SKM-1 treated with dmso at 0.1 percent for 144 hours (cell line): ENCODE measurements around the gene SF3B2.
"Not testable (repeated sequence)": the region's sequence is repeated elsewhere in the genome, so short reads cannot be mapped to it uniquely, and the experiment has no call there.

Source experiments
- DNase-seq: peaks from one replicate; lab custom pipeline; 2025; ENCODE audit not compliant: unreplicated experiment; lab: John Stamatoyannopoulos, UW

Gene SF3B2

GRCh38 chr11:66106786-66107599, 54.8 kb downstream of the SF3B2 start:
- no peak for DNase-seq

- DNase-seq, result no peak
These were observed 55.7 kb downstream of the SF3B2 start for GRCh38 chr11:66107600-66108510.

DNA sequence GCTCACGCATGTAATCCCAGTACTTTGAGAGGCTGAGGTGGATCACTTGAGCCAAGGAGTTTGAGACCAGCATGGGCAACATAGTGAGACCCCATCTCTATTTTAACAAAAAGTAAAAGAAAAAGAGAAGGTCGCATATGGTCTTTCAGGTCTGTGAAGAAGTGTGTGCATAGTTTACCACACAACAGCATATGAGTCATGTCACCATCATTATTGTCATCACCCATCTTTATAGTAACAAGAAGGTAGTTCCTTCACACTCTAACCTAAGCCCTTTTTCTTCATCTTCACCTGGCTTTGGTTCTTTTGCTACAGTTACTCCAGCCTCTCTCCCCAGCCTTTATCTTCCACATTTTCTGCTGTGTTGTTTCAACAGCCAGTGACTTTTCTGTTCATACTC, 57.1 kb downstream of the SF3B2 start:
- DNase-seq, result no peak

- DNase-seq, result no peak
These were observed 59.0 kb downstream of the SF3B2 start for GRCh38 chr11:66111158-66111557.

DNA sequence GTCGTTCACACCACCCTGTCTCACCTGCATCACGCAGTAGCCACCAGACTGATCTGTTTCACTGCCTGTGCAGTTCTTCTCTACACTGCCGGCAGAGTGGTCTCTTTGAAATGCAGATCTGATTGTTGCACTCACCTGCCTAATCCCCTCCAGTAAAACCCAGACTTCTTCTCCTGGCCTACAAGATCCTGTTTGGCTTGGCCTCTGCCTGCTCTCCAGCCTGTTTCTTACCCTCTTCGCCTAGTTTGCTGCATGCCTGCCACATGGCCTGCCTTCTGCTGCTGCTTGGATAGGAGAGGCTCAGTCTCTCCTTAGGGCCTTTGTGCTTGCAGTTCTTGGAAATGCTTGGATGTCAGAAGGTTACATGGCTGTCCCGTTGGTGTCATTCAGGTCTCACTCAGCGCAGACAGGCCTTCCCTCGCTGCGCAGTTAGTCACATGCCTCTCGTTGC, 59.9 kb downstream of the SF3B2 start:
- DNase-seq, result no peak

GRCh38 chr11:66112601-66113499, 60.7 kb downstream of the SF3B2 start:
- no peak for DNase-seq

DNA sequence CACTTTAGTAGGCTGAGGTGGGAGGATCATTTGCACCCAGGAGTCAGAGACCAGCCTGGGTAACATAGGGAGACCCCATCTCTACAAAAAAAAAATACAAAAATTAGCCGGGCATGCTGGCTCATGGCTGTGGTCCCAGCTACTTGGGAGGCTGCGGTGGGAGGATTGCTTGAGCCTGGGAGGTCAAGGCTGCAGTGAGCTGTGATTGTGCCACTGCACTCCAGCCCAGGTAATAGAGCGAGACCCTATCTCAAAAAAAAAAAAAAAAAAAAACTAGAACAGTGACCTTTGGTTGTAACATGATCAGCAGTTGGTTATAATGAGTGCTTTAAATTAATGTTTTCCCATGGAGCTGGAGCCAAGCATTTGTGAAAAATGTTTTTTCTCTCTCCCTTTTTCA, 62.8 kb downstream of the SF3B2 start:
- not testable (repeated sequence) for DNase-seq

- DNase-seq, result no peak
These were observed 63.6 kb downstream of the SF3B2 start for GRCh38 chr11:66115638-66116301.

GRCh38 chr11:66116576-66117361, 64.6 kb downstream of the SF3B2 start:
- DNase-seq, result no peak

- DNase-seq, result no peak
These were observed 66.7 kb downstream of the SF3B2 start for GRCh38 chr11:66118847-66119246.
